ENCODE data around the gene PTPN1. TPM values are rescaled to one million over a fixed set of nuclear protein-coding genes. Genes with fewer than 3 reads are reported as not detected.

PTPN1 gene
- total RNA-seq, 2 experiments from 2014 or later, result 82.3 to 82.8 TPM

DNA sequence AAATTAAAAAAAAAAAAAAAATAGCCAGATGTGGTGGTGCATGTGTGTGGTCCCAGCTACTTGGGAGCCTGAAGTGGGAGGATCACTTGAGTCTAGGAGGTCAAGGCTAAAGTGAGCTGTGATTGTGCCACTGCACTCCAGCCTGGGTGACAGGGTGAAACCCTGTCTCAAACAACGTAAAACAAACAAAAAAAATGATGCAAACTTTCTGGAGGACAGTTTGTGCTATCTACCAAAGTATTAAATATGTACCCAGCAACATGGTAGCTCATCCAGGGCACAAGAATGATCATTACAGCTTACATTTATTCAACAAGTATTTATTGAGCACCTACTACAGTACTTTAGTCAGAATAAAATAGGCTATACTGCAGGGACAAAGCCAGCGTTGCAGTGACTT, 40.4 kb upstream of the PTPN1 start:
- Mint-ChIP-seq H3K36me3 (ENCODE audit: low read depth) (no peaks in the 10 kb centered on the region), H3K4me1 (ENCODE audit: low read depth) (peaks cover 18% of the 10 kb centered on the region), H3K27me3 (no peaks in the 10 kb centered on the region), H3K9me3 (no peaks in the 10 kb centered on the region), H3K4me3 (no peak overlapping the region), H3K27ac (no peak overlapping the region)
- H3K9me3 ChIP-seq (ENCODE audit: control insufficient read depth in 1 of 2, insufficient read depth in 1 of 2, low read length in 2 of 2), result no peaks in the 10 kb centered on the region
- ATAC-seq (ENCODE audit: poor library complexity), result no peak
- H3K27ac ChIP-seq (ENCODE audit: low read depth in 1 of 2, low read length in 2 of 2), result no peak overlapping the region
- TF ChIP-seq, protein P1, sequence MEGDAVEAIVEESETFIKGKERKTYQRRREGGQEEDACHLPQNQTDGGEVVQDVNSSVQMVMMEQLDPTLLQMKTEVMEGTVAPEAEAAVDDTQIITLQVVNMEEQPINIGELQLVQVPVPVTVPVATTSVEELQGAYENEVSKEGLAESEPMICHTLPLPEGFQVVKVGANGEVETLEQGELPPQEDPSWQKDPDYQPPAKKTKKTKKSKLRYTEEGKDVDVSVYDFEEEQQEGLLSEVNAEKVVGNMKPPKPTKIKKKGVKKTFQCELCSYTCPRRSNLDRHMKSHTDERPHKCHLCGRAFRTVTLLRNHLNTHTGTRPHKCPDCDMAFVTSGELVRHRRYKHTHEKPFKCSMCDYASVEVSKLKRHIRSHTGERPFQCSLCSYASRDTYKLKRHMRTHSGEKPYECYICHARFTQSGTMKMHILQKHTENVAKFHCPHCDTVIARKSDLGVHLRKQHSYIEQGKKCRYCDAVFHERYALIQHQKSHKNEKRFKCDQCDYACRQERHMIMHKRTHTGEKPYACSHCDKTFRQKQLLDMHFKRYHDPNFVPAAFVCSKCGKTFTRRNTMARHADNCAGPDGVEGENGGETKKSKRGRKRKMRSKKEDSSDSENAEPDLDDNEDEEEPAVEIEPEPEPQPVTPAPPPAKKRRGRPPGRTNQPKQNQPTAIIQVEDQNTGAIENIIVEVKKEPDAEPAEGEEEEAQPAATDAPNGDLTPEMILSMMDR (IDR thresholded peaks at IDR 0.05), result no peak
- H3K36me3 ChIP-seq (ENCODE audit: insufficient read depth, low read length), result no peaks in the 10 kb centered on the region
- CTCF ChIA-PET, result no interaction called here
- H3K27me3 ChIP-seq (ENCODE audit: control insufficient read depth in 1 of 2, insufficient read depth in 2 of 2, low read length in 2 of 2), result no peaks in the 10 kb centered on the region
- POLR2A ChIA-PET, result no interaction called here
- H3K4me3 ChIP-seq (ENCODE audit: low read length), result no peak overlapping the region
- intact Hi-C loops (cut with DNase I, micrococcal nuclease), result loop anchor here in 1 of 2 experiments (10.0 kb wide), 1 partner anchor 495 kb away; no protein-coding TSS in a partner anchor
- no peak for DNase-seq
- H3K4me1 ChIP-seq (ENCODE audit: insufficient read depth, low read length), result peaks cover 17% of the 10 kb centered on the region

GRCh38 chr20:50470264-50470858, 39.8 kb upstream of the PTPN1 start:
- Mint-ChIP-seq H3K4me1 (ENCODE audit: low read depth) (peaks cover 18% of the 10 kb centered on the region), H3K27ac (no peak overlapping the region), H3K36me3 (ENCODE audit: low read depth) (no peaks in the 10 kb centered on the region), H3K9me3 (no peaks in the 10 kb centered on the region), H3K27me3 (no peaks in the 10 kb centered on the region), H3K4me3 (no peak overlapping the region)
- H3K9me3 ChIP-seq (ENCODE audit: control insufficient read depth in 1 of 2, insufficient read depth in 1 of 2, low read length in 2 of 2), result no peaks in the 10 kb centered on the region
- no peak overlapping the region for H3K27ac ChIP-seq (ENCODE audit: low read depth in 1 of 2, low read length in 2 of 2)
- no peaks in the 10 kb centered on the region for H3K36me3 ChIP-seq (ENCODE audit: insufficient read depth, low read length)
- ChIA-PET POLR2A (no interaction called here), CTCF (no interaction called here)
- H3K4me3 ChIP-seq (ENCODE audit: low read length), result no peak overlapping the region
- peaks cover 17% of the 10 kb centered on the region for H3K4me1 ChIP-seq (ENCODE audit: insufficient read depth, low read length)
- no peaks in the 10 kb centered on the region for H3K27me3 ChIP-seq (ENCODE audit: control insufficient read depth in 1 of 2, insufficient read depth in 2 of 2, low read length in 2 of 2)
- ATAC-seq (ENCODE audit: poor library complexity), result no peak
- no peak for DNase-seq
- TF ChIP-seq, protein P1 (IDR thresholded peaks at IDR 0.05), result no peak
- intact Hi-C loops (cut with DNase I, micrococcal nuclease), result loop anchor here in 1 of 2 experiments (10.0 kb wide), 1 partner anchor 496 kb away; no protein-coding TSS in a partner anchor

- no peak overlapping the region for H3K4me3 Mint-ChIP-seq
- H3K36me3 Mint-ChIP-seq (ENCODE audit: low read depth), result no peaks in the 10 kb centered on the region
- H3K27me3 Mint-ChIP-seq, result no peaks in the 10 kb centered on the region
- H3K9me3 Mint-ChIP-seq, result no peaks in the 10 kb centered on the region
- peaks cover 17% of the 10 kb centered on the region for H3K4me1 ChIP-seq (ENCODE audit: insufficient read depth, low read length)
- peaks cover 18% of the 10 kb centered on the region for H3K4me1 Mint-ChIP-seq (ENCODE audit: low read depth)
- H3K36me3 ChIP-seq (ENCODE audit: insufficient read depth, low read length), result no peaks in the 10 kb centered on the region
- ChIA-PET POLR2A (no interaction called here), CTCF (no interaction called here)
- no peaks in the 10 kb centered on the region for H3K27me3 ChIP-seq (ENCODE audit: control insufficient read depth in 1 of 2, insufficient read depth in 2 of 2, low read length in 2 of 2)
- H3K9me3 ChIP-seq (ENCODE audit: control insufficient read depth in 1 of 2, insufficient read depth in 1 of 2, low read length in 2 of 2), result no peaks in the 10 kb centered on the region
- ATAC-seq (ENCODE audit: poor library complexity), result no peak
- H3K27ac ChIP-seq (ENCODE audit: low read depth in 1 of 2, low read length in 2 of 2), result no peak overlapping the region
- no peak overlapping the region for H3K4me3 ChIP-seq (ENCODE audit: low read length)
- H3K27ac Mint-ChIP-seq, result no peak overlapping the region
- intact Hi-C loops (cut with DNase I, micrococcal nuclease), result loop anchor here in 1 of 2 experiments (10.0 kb wide), 1 partner anchor 496 kb away; no protein-coding TSS in a partner anchor
- TF ChIP-seq, protein P1 (IDR thresholded peaks at IDR 0.05), result no peak
- DNase-seq, result peak in 1 of 14 experiments; percentile 48
Measured at GRCh38 chr20:50471231-50471630, 39.0 kb upstream of the PTPN1 start.

Measured in CD4-positive, alpha-beta T cell (primary cell).